WERI-Rb-1 (cell line): ENCODE data around the gene GUCA1C.

Experiments used
- DNase-seq: peaks from one replicate; pipeline ENCODE4 v3.0.0-alpha.2; 2020
- H3K27ac ChIP-seq: fragments of 250-450 bp; sonication (Bioruptor Pico); 2 replicates; pipeline ENCODE4 v1.5.1; 2020; ENCODE audit warnings: mild to moderate bottlenecking, moderate library complexity
- H3K27me3 ChIP-seq: fragments of 250-450 bp; sonication (Bioruptor Pico); 2 replicates; pipeline ENCODE4 v1.5.1; 2021; ENCODE audit warnings: mild to moderate bottlenecking, low read depth, moderate library complexity; ENCODE audit not compliant: insufficient read depth, severe bottlenecking
- H3K36me3 ChIP-seq: fragments of 250-450 bp; sonication (Bioruptor Pico); 2 replicates; pipeline ENCODE4 v1.5.1; 2020; ENCODE audit warnings: mild to moderate bottlenecking, moderate library complexity
- H3K4me3 ChIP-seq: 2 replicates; pipeline ENCODE4 v1.5.1; 2011; ENCODE audit warnings: low read depth, mild to moderate bottlenecking, control low read depth, low read length
- H3K9me3 ChIP-seq: fragments of 250-450 bp; sonication (Bioruptor Pico); 2 replicates; pipeline ENCODE4 v1.5.1; 2021; ENCODE audit warnings: mild to moderate bottlenecking, moderate library complexity; ENCODE audit not compliant: severe bottlenecking
- TF ChIP-seq, protein P1 (sequence below): IDR thresholded peaks from 2 replicates; pipeline ENCODE4 v1.5.1; 2011; ENCODE audit warnings: low read depth, mild to moderate bottlenecking, control low read depth, inconsistent platforms, low read length

The GUCA1C gene, protein sequence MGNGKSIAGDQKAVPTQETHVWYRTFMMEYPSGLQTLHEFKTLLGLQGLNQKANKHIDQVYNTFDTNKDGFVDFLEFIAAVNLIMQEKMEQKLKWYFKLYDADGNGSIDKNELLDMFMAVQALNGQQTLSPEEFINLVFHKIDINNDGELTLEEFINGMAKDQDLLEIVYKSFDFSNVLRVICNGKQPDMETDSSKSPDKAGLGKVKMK

DNA sequence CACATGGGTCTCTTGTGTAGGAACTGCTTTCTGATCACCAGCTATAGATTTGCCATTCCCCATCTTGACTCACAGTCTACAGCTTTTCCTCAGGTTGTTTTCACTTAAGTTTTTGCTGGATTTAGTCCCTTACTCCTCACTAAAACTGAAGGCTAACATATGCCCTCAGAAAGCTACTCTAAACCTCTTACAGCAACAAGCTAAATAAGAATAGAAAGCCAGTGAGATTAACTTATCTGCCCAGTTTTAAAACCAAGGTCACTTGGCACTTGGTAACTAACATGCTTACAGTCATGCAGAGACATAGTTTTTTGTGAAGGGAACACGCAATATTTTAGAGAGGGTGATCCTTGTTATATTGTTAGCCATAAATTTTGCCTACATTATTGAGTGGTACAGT, at the start of gene GUCA1C:
TSS of gene GUCA1C (minus strand) at position 180 of the 400 bp plus-strand sequence. CDS start at position 63, 117 bp downstream.
- H3K27ac ChIP-seq = no peak within 1 kb of the TSS
- no peak for DNase-seq

DNA sequence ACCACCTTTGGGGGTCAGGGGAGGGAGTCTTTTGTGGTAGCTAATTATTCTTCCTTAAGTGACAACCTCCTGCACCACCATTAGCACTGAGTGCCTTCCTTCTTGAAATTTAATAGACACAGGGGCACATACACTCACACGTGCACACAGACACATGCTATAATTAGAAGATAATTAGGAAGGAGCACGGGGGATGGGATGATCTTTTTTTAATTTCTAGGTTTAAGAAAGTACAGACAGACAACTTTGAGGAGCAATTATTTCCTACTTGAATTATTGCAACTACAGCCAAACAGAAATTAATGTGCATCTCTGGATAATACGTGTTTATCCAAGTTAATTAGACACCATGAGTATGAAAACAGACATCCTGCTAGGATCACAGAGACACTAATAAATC, 44.8 kb upstream of the GUCA1C start:
- no peak overlapping the region for H3K27ac ChIP-seq
- no peaks in the 10 kb centered on the region for H3K9me3 ChIP-seq
- H3K27me3 ChIP-seq = no peaks in the 10 kb centered on the region
- H3K4me3 ChIP-seq = no peak overlapping the region
- DNase-seq = no peak
- TF ChIP-seq, protein P1, sequence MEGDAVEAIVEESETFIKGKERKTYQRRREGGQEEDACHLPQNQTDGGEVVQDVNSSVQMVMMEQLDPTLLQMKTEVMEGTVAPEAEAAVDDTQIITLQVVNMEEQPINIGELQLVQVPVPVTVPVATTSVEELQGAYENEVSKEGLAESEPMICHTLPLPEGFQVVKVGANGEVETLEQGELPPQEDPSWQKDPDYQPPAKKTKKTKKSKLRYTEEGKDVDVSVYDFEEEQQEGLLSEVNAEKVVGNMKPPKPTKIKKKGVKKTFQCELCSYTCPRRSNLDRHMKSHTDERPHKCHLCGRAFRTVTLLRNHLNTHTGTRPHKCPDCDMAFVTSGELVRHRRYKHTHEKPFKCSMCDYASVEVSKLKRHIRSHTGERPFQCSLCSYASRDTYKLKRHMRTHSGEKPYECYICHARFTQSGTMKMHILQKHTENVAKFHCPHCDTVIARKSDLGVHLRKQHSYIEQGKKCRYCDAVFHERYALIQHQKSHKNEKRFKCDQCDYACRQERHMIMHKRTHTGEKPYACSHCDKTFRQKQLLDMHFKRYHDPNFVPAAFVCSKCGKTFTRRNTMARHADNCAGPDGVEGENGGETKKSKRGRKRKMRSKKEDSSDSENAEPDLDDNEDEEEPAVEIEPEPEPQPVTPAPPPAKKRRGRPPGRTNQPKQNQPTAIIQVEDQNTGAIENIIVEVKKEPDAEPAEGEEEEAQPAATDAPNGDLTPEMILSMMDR = no peak
- H3K36me3 ChIP-seq = no peaks in the 10 kb centered on the region

More for the DNA sequence above, at the start of gene GUCA1C:
- Histone ChIP-seq H3K27me3 (no peaks in the 10 kb centered on the region), H3K9me3 (no peaks in the 10 kb centered on the region), H3K36me3 (no peaks in the 10 kb centered on the region), H3K4me3 (peak within 1 kb of the TSS; percentile 3; the same call in 1 of the 2 replicates)
- TF ChIP-seq, protein P1 = no peak

DNA sequence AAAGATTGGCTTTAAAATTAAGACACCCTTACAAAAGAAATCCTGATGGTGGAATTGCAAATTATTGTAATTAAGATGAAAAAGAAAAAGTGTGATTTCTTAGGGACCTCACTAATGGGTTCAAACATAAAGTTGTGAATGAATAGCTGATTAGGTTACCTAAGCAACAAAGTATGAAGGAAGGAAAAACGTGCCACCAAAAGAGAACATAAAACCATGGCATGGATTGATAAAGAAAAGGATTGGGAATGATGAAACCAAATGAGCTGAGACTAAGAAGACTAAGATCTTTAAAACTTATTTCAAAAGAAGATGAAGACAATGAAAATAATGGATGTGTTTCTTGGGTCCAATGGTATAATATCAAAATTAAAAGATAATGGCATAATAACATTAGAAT, 32.2 kb upstream of the GUCA1C start:
- Histone ChIP-seq H3K4me3 (no peak overlapping the region), H3K9me3 (no peaks in the 10 kb centered on the region), H3K36me3 (no peaks in the 10 kb centered on the region), H3K27me3 (no peaks in the 10 kb centered on the region), H3K27ac (no peak overlapping the region)
- TF ChIP-seq, protein P1 = no peak
- DNase-seq = no peak

DNA sequence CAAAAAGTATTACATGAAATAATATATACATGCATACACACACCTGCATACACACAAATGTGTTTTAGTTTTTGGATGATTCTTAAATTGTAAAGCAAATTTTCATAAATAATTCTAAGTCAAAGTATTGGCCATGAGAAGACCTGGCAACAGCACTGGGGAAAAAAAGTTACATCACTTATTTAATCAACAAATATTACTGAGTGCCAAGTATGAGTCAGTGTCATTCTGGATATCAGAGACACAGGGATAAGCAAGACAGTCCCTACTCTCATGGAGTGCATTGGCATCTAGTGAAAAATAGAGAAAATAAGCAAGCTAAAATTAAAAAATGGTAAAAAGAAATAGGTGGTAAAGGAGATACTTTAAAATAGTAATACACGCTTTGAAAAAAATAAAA, 29.4 kb upstream of the GUCA1C start:
- TF ChIP-seq, protein P1 = no peak
- DNase-seq = no peak
- H3K27me3 ChIP-seq = no peaks in the 10 kb centered on the region
- H3K36me3 ChIP-seq = no peaks in the 10 kb centered on the region
- H3K27ac ChIP-seq = no peak overlapping the region
- H3K9me3 ChIP-seq = no peaks in the 10 kb centered on the region
- no peak overlapping the region for H3K4me3 ChIP-seq

DNA sequence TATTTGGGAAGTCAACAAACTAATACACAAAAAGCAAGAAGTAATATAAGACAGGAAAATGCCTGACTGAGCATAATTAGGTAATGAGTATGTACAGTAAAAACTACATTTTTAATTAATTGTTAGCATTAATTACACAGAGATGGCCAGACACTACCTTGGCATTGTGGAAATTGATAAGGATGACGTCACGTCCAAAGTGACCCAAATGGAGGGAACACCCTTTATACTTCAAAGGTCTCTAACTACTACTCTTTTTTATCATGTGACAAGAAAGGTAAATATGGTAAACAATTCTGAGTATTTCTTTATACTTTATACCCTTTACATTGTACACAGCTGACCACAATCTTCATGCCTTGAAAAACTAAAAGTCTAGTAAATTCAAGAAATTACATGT, 22.4 kb upstream of the GUCA1C start:
- Histone ChIP-seq H3K9me3 (no peaks in the 10 kb centered on the region), H3K27ac (no peak overlapping the region), H3K4me3 (no peak overlapping the region), H3K27me3 (no peaks in the 10 kb centered on the region), H3K36me3 (no peaks in the 10 kb centered on the region)
- DNase-seq = no peak
- TF ChIP-seq, protein P1 = no peak

DNA sequence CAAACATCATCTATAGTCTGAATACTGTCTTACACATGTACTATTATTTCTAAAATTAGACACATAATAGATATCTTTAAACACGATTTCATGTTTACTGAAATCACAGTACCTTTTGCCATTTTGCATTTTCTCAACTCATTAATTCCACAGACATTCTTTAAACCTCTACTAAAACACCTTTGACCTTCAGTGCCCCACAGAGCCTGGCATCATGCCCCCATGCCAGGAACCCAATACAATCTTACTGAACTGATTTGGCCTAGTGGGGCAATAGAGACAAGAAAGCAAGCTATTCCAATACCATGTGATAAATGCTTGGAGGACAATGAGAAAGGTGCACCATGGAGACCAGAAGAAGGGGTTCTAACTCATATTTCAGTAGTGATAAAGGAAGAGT, 19.3 kb upstream of the GUCA1C start:
- TF ChIP-seq, protein P1 = no peak
- Histone ChIP-seq H3K9me3 (no peaks in the 10 kb centered on the region), H3K27me3 (no peaks in the 10 kb centered on the region), H3K4me3 (no peak overlapping the region), H3K36me3 (no peaks in the 10 kb centered on the region), H3K27ac (no peak overlapping the region)
- no peak for DNase-seq
